Left cardiac atrium (tissue), 4 donors: ENCODE data around the gene SIDT2. TPM values are rescaled to one million over a fixed set of nuclear protein-coding genes. Genes with fewer than 3 reads are reported as not detected.
"Not testable (repeated sequence)": the region's sequence is repeated elsewhere in the genome, so short reads cannot be mapped to it uniquely, and the experiment has no call there.

Experiments used
- ATAC-seq, 2 donors: fragments of 200-7000 bp; cut with Tn5 transposase; one replicate each; pipeline ENCODE4 v1.9.1; 2020; ENCODE audit warnings: mild to moderate bottlenecking in 2 of 2, moderate library complexity in 2 of 2
- DNase-seq: peaks from one replicate; pipeline ENCODE4 v3.0.0-alpha.2; 2020
- intact Hi-C, 2 donors: fragments of 100-400 bp; cut with DNase I; formaldehyde crosslinking; loops; one replicate each; pipeline versions ENCODE4 v1.14.1 to v1.15.1; 2022 to 2023
- total RNA-seq, 2 donors: library from RNA; stranded (reverse); fragmentation: NEBNext Ultra II Directional; extraction: Animal tissue kit (Norgen Biotek cat#: 25700); gene quantifications; one replicate each; pipeline ENCODE4 v1.2.1, GENCODE V29; 2021
- donor health status: DM: no; HTN: yes; CAD: no.
- donor health status: DM: no; HTN: yes; CAD: no; lungs with severe emphysema.
- donor health status: DM: yes; HTN: yes; CAD: no.
- donor health status: Dilated cardiomyopathy.

The SIDT2 gene
- total RNA-seq, 2 donors from 2014 or later: 40.8 to 48.5 TPM

DNA sequence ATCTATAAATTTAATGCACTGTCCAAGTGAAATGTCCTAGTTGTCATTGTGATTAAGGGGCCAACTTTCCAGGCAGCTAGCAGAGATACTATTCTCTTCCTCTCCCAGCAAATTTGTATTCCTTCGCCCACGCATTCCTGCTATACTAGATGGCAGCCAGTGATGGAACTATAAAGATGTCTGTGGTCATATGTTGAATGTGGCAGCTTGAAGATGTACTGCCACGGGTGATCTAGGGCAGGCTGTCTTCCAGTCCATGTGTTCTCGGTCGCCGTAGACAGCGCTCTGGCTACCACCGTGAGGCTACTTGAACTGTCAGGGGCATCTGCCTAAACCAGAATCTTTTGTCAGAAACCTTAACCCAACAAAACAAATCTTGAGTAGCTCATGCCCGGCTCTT, 8.3 kb upstream of the SIDT2 start:
- DNase-seq (no peak), ATAC-seq (no peak)
- intact Hi-C loops: no loop called here

DNA sequence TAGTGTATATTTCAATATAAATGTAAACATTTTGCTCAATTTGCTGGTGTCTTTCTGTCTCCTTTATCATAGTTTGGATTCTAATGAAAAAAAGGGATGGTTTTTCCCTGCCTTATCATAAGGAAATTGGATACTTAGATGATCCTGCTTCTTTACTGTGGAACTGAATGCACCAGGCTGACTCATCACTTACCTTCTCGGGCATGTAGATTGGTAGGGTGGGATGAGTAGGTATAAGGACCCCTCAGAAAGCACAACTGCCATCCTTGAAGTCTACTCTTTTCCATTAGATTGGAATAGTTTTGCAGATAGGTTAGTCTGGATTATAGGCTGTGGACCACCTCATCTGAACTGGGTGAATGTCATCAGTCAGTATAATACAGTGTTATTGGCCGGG, 7.5 kb upstream of the SIDT2 start:
- ATAC-seq (no peak), DNase-seq (no peak)
- intact Hi-C loops: no loop called here

DNA sequence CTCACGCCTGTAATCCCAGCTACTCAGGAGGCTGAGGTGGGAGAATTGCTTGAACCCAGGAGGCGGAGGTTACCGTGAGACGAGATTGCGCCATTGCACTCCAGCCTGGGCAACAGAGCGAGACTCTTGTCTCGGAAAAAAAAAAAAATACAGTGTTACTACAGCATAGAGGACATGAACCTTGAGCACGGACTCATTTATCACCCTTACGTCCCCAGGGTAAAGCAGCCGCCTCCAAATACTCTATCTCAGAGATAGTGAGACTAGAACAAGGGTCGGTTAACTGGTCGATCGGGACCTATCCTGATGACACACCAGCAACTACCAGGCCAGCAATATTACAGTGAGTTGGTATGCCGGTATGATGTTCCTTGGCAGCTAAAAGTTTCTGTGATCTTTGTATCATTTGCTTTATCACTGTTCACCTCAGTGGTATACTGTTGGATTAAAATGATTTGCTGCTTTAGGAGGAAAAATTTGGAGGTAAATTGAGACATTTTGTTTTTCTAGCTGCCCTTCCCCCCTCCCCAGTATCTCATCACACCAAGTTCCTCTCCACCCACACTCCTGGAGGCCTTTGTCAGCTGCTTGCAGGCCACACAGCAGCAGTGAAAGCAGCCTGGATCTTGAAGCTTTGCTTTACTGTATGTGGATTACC, 7.0 kb upstream of the SIDT2 start:
- intact Hi-C loops: no loop called here
- DNase-seq: no peak
- ATAC-seq: peak in 1 of 2 donors; percentile 29

DNA sequence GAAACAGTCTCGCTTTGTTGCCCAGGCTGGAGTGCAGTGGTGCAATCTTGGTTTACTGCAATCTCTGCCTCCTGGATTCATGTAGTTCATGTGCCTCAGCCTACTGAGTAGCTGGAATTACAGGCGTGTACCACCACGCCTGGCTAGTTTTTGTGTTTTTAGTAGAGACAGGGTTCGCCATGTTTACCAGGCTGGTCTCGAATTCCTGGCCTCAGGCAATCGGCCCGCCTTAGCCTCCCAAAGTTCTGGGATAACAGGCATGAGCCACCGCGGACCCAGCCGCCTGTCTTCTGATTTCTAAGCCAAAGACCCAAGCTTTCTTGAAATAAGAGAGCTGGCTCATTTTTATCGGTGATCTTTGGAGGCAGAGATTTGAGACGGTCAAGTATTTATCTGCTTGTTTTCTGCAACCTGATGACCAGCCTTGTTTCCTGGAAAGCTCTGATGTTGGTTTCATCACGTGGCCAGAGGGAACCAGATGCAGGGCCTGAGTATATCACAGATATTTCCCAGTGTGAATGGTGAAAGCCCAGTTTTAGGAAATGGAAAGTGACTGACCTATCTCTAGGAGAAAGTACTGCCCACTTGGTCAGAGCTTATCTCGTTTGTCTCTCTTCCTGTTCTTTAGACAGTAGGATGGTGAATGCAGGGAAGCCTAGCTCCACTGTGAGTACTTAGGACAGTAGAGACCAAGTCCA, 5.7 kb upstream of the SIDT2 start:
- intact Hi-C loops: no loop called here
- ATAC-seq: peak; percentile 51 to 70
- no peak for DNase-seq

DNA sequence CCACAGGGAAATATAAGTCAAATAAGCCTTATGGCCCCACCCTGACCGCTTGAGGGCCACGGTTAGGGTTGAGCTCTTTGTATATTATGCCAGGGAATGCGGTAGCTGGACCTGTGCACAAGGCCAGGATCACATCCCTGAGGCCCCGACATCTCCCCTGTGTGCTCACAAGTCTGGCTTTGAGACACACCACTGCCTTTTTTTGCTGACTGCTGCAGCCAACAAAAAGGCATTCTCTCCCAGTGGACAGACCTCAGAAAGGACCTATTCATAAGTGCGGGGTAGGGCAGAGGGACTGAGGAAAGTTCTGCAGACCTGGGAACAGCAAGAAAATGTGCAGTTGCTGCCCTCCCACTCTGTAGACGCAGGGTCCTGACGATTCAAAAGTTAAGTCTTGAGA, 3.4 kb upstream of the SIDT2 start:
- DNase-seq: no peak
- intact Hi-C loops: loop anchor here in 1 of 2 donors (5.0 kb wide), 1 partner anchor 47 kb away; no protein-coding TSS in a partner anchor
- no peak for ATAC-seq

DNA sequence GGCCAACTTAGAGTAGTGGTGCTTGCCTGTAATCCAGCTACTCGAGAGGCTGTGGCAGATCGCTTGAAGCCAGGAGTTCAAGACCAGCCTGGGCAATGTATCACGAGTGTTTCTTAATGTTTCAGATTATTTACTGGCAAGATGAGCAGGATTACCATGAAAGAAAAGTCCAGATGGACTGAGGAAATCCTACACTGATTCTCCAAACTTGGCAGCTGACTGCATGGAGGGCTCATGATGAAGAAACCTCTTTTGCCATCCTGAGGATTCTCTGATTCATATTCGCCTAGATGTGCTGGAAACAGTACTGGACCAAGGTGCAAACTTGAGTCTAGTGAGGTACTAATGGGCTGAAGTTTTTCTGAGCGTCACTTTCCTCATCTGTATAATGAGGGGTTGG, 2.8 kb upstream of the SIDT2 start:
- no peak for DNase-seq
- intact Hi-C loops: loop anchor here in 1 of 2 donors (2.0 to 5.0 kb wide), 2 partner anchors 31 to 47 kb away; partner anchors contain the start of gene PAFAH1B2
- no peak for ATAC-seq

DNA sequence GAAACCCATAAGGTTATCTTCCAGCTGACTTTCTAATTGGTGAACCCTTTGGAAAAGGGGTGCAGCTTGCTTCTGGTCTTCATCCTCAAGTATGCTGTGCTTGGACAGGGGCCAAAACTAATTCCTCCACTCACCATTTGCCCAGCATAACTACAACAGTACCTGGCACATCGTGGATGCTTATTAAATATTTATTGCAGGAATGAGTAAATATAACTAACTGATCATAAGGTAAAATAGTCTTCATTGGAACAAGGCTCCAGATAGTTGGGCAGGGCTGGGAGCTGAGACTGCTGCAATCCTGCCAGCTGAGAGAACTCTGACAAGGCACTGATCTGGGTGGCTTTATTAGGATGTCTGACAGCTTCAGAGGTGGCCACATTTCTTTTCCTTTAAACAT, 2.4 kb upstream of the SIDT2 start:
- DNase-seq (no peak), ATAC-seq (no peak)
- intact Hi-C loops: loop anchor here in 1 of 2 donors (2.0 to 5.0 kb wide), 2 partner anchors 31 to 46 kb away; partner anchors contain the start of gene PAFAH1B2

DNA sequence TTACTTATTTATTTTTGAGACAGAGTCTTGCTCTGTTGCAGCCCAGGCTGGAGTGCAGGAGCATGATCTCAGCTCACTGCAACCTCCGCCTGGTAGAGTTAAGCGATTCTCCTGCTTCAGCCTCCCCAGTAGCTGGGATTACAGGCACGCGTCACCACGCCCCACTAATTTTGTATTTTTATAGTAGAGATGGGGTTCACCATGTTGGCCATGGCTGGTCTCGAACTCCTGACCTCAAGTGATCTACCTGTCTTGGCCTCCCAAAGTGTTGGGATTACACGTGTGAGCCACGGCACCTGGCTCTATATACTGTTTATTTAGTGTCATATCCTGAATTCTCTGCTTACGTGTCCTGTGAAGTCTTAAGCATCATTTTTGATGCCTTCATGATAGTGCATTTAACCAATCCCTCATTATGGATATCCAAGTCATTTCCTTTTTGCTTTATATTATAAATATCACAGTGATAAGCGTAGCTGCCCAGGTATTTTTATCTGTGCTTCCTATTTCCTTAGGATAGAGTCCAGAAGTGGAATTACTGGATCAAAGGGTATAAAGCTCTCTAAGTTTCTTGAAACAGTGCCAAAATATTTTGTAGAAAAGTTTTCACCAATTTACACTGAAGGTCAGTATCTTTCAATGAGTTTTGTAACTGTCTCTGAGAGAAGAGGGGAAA, 871 bp upstream of the SIDT2 start:
- intact Hi-C loops: loop anchor here in 1 of 2 donors (2.0 to 5.0 kb wide), 2 partner anchors 33 to 45 kb away; partner anchors contain the start of gene PAFAH1B2
- no peak for ATAC-seq
- no peak for DNase-seq

DNA sequence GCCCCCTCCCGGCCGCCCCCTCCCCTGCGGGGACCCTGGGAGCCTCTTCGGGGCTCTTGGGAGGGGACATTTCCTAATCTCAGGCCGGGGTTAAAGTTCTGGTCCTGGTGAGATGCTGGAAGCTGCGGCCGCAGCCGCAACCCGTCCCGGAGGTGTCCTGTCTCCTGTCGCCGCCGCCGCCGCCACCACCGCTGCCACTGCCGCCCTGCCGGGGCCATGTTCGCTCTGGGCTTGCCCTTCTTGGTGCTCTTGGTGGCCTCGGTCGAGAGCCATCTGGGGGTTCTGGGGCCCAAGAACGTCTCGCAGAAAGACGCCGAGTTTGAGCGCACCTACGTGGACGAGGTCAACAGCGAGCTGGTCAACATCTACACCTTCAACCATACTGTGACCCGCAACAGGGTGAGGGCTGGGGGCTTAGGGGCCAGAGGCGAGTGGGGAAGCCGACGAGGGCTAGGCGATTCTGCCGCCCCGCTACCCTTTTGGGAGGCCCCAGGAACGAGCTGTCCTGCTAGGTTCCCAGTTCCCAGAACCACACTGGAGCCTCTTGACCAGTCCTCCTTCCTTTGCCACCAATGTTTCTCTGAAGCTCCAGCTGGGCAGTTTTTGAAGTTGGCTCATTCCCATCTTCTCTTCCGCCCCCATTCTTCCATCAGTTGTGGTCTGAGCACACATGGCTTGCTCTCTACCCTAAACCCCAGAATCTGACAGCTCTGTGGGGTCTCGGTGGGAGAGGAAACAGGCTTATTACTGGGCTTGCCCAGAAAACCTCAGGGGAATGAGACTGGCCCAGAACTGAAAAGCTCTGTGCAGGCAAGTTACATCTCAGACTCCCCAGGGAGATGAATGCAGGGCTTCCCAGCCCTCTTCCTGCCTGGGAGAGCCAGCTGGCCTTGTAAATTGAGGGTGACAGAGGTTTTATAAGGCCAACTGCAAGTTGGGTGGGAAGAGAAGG, 781 bp downstream of the SIDT2 start:
- ATAC-seq (peak; percentile 39 to 46), DNase-seq (peak; percentile 57)
- intact Hi-C loops: loop anchor here in 1 of 2 donors (5.0 kb wide), 1 partner anchor 43 kb away; no protein-coding TSS in a partner anchor

DNA sequence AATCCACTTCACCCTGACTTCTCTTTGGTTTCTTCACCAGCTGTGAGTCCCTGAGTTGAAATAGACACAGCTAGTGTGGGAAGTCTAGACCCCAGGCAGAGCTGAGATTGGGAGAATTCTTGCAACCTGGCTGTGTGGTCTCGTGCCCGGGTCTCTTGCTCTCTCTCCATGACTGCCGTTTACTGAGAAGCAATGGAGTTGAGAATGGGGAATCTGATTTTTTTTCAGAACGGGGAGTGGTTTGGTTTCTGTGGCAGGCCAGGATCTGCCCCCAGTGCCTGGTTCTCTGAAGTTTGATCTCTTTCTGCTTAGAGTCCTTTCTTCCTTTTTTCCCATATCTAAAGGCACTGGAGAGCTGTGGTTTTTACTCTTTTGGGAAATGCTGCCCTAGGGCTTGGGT, 1.5 kb downstream of the SIDT2 start:
- DNase-seq (peak; percentile 16), ATAC-seq (peak in 1 of 2 donors; percentile 1)
- intact Hi-C loops: no loop called here

DNA sequence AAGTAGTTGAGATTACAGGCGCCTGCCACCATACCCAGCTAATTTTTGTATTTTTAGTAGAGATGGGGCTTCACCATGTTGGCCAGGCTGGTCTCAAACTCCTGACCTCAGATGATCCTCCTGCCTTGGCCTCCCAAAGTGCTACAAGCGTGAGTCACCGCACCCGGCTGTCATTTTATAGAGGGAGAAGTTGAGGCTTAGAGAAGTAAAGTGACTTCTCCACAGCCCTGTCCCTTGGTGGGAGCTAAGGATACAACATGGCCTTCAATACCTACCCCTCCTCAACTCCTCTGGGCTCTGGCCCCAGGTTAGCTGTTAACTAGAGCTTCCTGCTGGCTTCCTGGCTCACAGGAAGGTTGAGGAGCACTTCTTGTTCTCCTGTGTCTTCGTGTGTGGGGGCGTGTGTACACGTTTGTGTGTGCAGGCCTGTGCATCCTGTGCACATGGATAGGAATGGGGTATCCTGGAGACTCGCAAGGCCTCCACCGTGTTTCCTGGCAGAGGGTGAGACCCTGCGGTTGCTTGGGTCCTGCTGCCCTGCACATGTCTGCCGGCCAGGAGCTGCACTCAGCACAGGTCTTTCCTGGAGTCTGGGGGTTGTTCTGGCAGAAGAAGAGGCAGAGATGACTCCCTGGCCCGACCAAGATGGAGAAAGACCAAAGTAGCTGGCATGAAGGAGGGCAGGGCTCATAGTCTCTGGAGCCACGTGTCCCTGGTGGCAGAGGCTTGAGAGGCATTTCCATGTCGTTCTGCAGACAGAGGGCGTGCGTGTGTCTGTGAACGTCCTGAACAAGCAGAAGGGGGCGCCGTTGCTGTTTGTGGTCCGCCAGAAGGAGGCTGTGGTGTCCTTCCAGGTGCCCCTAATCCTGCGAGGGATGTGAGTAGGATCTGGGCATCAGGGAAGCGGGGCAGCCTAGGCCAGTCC, 2.4 kb downstream of the SIDT2 start:
- peak; percentile 13 to 23 for ATAC-seq
- DNase-seq: peak; percentile 82
- intact Hi-C loops: no loop called here

DNA sequence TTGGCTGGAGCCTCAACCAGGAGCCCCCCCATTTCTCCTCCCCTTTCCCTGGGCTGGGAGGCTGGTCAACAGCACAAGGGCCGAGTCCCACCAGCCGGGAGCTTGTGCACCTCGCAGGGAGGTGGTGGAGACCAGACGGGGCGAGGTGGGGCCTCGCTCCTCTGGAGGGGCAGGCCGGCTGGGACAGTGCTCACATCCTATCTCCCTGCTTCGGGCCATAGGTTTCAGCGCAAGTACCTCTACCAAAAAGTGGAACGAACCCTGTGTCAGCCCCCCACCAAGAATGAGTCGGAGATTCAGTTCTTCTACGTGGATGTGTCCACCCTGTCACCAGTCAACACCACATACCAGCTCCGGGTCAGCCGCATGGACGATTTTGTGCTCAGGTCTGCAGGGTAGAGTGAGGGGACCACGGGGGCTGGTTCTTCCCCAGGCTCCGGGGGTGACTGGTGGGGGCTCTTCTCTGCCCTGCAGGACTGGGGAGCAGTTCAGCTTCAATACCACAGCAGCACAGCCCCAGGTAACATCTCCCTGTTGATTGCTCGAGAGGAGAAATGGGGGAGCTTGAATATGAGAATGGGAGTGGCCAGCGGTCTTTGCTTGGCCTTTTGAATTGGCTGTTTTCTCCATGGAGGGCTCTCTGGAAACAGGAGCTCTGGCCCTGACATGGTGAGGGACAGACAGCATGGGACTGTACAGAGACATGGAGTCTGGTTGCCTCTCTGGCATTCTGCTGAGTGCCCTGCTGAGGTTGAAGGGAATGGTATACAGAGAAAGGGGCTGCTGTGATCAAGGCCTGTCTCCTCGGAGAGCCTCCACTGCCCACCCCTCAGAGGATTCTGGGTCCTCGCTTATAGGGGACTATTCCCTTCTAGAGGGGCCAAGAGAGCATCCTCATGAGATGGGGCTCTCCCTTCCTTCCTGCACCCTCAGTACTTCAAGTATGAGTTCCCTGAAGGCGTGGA, 3.3 kb downstream of the SIDT2 start:
- ATAC-seq: no peak
- DNase-seq: peak; percentile 16
- intact Hi-C loops: no loop called here

DNA sequence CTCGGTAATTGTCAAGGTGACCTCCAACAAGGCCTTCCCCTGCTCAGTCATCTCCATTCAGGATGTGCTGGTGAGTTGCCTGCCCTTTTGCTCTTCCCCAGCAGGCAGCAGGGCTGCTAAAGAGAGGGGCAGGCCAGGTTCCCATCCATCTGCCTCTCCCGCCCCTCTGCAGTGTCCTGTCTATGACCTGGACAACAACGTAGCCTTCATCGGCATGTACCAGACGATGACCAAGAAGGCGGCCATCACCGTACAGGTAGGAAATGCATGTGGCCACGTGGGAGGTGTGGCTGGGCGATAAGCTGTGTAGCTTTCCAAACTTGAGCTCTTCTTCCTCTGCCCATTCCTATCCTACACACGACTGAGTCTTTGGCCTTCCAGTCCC, 4.0 kb downstream of the SIDT2 start:
- ATAC-seq: no peak
- no peak for DNase-seq
- intact Hi-C loops: no loop called here

DNA sequence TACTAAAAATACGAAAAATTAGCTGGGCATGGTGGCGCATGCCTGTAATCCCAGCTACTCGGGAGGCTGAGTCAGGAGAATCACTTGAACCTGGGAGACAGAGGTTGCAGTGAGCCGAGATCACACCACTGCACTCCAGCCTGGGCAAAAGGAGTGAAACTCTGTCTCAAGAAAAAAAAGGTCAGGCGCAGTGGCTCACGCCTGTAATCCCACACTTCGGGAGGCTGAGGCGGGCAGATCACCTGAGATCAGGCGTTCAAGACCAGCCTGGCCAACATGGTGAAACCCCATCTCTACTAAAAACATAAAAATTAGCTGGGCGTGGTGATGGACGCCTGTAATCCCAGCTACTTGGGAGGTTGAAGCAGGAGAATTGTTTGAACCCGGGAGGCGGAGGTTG, 4.6 kb downstream of the SIDT2 start:
- DNase-seq, intact Hi-C loops, ATAC-seq: not testable (repeated sequence)

DNA sequence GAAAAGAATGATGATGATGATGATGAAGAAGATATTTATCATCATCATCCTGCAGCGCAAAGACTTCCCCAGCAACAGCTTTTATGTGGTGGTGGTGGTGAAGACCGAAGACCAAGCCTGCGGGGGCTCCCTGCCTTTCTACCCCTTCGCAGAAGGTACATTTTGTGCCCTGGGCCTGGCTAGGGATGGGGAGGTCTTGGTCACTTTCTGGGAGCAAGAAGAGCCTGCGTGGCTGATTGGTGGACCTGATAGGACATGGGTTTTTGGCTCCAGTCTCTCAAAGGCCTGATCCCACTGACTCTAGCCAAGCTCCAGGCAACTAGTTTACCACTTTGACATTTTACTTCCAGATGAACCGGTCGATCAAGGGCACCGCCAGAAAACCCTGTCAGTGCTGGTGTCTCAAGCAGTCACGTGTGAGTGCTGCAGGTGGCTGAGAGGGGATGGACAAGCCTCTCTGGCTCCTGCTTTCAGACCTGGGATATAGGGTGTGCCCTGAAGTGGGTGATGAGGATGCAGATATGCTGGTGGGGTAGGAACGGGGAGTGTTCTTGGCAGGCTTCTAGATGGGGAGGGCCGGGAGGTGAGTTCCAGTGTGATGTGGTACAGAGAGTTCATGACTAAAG, 5.3 kb downstream of the SIDT2 start:
- DNase-seq (no peak), ATAC-seq (no peak)
- intact Hi-C loops: no loop called here

DNA sequence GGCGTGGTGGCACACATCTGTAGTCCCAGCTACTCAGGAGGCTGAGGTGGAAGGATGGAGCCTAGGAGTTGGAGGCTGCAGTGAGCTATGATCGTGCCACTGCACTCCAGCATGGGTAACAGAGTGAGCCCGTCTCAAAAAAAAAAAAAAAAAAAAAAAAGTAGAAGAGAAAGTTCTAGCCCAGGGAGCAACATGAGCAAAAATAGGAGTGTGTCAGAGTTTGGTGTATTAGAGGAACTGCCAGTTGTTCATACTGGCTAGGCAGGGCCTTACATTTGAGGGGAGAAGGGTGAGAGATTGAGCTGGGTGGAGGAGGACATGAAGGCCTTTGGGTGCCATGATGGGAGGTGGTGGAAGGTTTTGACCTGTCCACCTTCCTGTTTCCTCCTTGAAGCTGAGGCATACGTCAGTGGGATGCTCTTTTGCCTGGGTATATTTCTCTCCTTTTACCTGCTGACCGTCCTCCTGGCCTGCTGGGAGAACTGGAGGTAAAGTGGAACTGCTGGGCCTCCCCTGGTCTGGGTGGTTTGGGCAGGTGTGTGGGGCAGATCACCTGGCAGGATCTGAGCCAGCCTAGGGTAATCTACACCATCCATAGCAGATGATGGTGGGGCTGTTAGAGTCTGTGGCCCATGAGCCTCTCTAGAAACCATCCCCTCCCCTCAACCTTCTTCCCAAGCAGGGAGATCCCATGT, 7.3 kb downstream of the SIDT2 start:
- ATAC-seq (no peak), DNase-seq (no peak)
- intact Hi-C loops: no loop called here
